Measurements from ENCODE around the gene IMP4. TPM values are rescaled to one million over a fixed set of nuclear protein-coding genes. Genes with fewer than 3 reads are reported as not detected.

IMP4 gene
- total RNA-seq, 1 donor from 2014 or later = 48.5 TPM

GRCh38 chr2:130339885-130340745 is 2.6 kb upstream of the IMP4 start:
- H3K36me3 Mint-ChIP-seq (ENCODE audit: unreplicated experiment) = peaks cover 17% of the 10 kb centered on the region

GRCh38 chr2:130341562-130342019 is 1.1 kb upstream of the IMP4 start:
- peaks cover 27% of the 10 kb centered on the region for H3K36me3 Mint-ChIP-seq (ENCODE audit: unreplicated experiment)
- no peaks in the 10 kb centered on the region for H3K9me3 Mint-ChIP-seq (ENCODE audit: unreplicated experiment)
- peak overlapping the region; percentile 100 for H3K27ac Mint-ChIP-seq (ENCODE audit: unreplicated experiment)
- no peak for DNase-seq (ENCODE audit: extremely low spot score, unreplicated experiment)
- H3K4me3 Mint-ChIP-seq (ENCODE audit: unreplicated experiment) = peak overlapping the region; percentile 100
- no peak for TF ChIP-seq CTCF (IDR thresholded peaks at IDR 0.05)
- no peaks in the 10 kb centered on the region for H3K27me3 Mint-ChIP-seq (ENCODE audit: unreplicated experiment)
- peaks cover 38% of the 10 kb centered on the region for H3K4me1 Mint-ChIP-seq (ENCODE audit: unreplicated experiment)

More at GRCh38 chr2:130339885-130340745, 2.6 kb upstream of the IMP4 start:
- DNase-seq (ENCODE audit: extremely low spot score, unreplicated experiment) = no peak
- TF ChIP-seq CTCF (IDR thresholded peaks at IDR 0.05) = no peak
- H3K27me3 Mint-ChIP-seq (ENCODE audit: unreplicated experiment) = no peaks in the 10 kb centered on the region
- peaks cover 39% of the 10 kb centered on the region for H3K4me1 Mint-ChIP-seq (ENCODE audit: unreplicated experiment)
- H3K9me3 Mint-ChIP-seq (ENCODE audit: unreplicated experiment) = no peaks in the 10 kb centered on the region
- no peak overlapping the region for H3K27ac Mint-ChIP-seq (ENCODE audit: unreplicated experiment)
- H3K4me3 Mint-ChIP-seq (ENCODE audit: unreplicated experiment) = peak overlapping the region; percentile 34

GRCh38 chr2:130342020-130342532 is 621 bp upstream of the IMP4 start:
- Mint-ChIP-seq H3K27ac (ENCODE audit: unreplicated experiment) (peak overlapping the region; percentile 100), H3K36me3 (ENCODE audit: unreplicated experiment) (peaks cover 30% of the 10 kb centered on the region), H3K27me3 (ENCODE audit: unreplicated experiment) (no peaks in the 10 kb centered on the region), H3K4me3 (ENCODE audit: unreplicated experiment) (peak overlapping the region; percentile 100), H3K9me3 (ENCODE audit: unreplicated experiment) (no peaks in the 10 kb centered on the region), H3K4me1 (ENCODE audit: unreplicated experiment) (peaks cover 33% of the 10 kb centered on the region)
- DNase-seq (ENCODE audit: extremely low spot score, unreplicated experiment) = peak; percentile 95
- TF ChIP-seq CTCF (IDR thresholded peaks at IDR 0.05) = no peak

- H3K27ac Mint-ChIP-seq (ENCODE audit: unreplicated experiment) = no peak overlapping the region
- H3K27me3 Mint-ChIP-seq (ENCODE audit: unreplicated experiment) = no peaks in the 10 kb centered on the region
- peaks cover 24% of the 10 kb centered on the region for H3K4me1 Mint-ChIP-seq (ENCODE audit: unreplicated experiment)
- no peak for DNase-seq (ENCODE audit: extremely low spot score, unreplicated experiment)
- H3K36me3 Mint-ChIP-seq (ENCODE audit: unreplicated experiment) = peaks cover 36% of the 10 kb centered on the region
- H3K4me3 Mint-ChIP-seq (ENCODE audit: unreplicated experiment) = peak overlapping the region; percentile 100
- no peak for TF ChIP-seq CTCF (IDR thresholded peaks at IDR 0.05)
- no peaks in the 10 kb centered on the region for H3K9me3 Mint-ChIP-seq (ENCODE audit: unreplicated experiment)
Observed at GRCh38 chr2:130344578-130344977, 1.9 kb downstream of the IMP4 start.

GRCh38 chr2:130345091-130345490 is 2.4 kb downstream of the IMP4 start:
- Mint-ChIP-seq H3K9me3 (ENCODE audit: unreplicated experiment) (no peaks in the 10 kb centered on the region), H3K36me3 (ENCODE audit: unreplicated experiment) (peaks cover 31% of the 10 kb centered on the region), H3K4me3 (ENCODE audit: unreplicated experiment) (peak overlapping the region; percentile 38), H3K27ac (ENCODE audit: unreplicated experiment) (no peak overlapping the region), H3K4me1 (ENCODE audit: unreplicated experiment) (peaks cover 24% of the 10 kb centered on the region), H3K27me3 (ENCODE audit: unreplicated experiment) (no peaks in the 10 kb centered on the region)
- DNase-seq (ENCODE audit: extremely low spot score, unreplicated experiment) = no peak
- no peak for TF ChIP-seq CTCF (IDR thresholded peaks at IDR 0.05)

Data from osteocyte (in vitro differentiated cells).